Mucosa of descending colon (tissue), 3 donors: ENCODE results near the gene GMDS. TPM values are rescaled to one million over a fixed set of nuclear protein-coding genes. Genes with fewer than 3 reads are reported as not detected.

ENCODE experiments used
- ATAC-seq: fragments of 200-7000 bp; cut with Tn5 transposase; one replicate; pipeline ENCODE4 v1.9.1; 2020; ENCODE audit warnings: mild to moderate bottlenecking, moderate library complexity
- DNase-seq, 3 donors: peaks; one replicate each; pipeline ENCODE4 v3.0.0-alpha.2; 2020
- H3K36me3 ChIP-seq: fragments of 200-600 bp; one replicate; pipeline ENCODE4 v1.8.0; 2021; ENCODE audit warnings: low read depth, mild to moderate bottlenecking
- H3K4me1 ChIP-seq: fragments of 200-600 bp; one replicate; pipeline ENCODE4 v1.8.0; 2021; ENCODE audit warnings: low read depth, mild to moderate bottlenecking
- H3K4me3 ChIP-seq: fragments of 200-600 bp; one replicate; pipeline ENCODE4 v1.8.0; 2021; ENCODE audit warnings: mild to moderate bottlenecking
- H3K9me3 ChIP-seq: fragments of 200-600 bp; one replicate; pipeline ENCODE4 v1.8.0; 2021; ENCODE audit warnings: mild to moderate bottlenecking
- CTCF ChIP-seq: fragments of 200-600 bp; IDR thresholded peaks from one replicate; pipeline ENCODE4 v1.8.0; 2022; ENCODE audit warnings: antibody characterized with exemption, mild to moderate bottlenecking
- intact Hi-C, 2 donors: fragments of 100-400 bp; cut with DNase I in 1 of 2; cut with micrococcal nuclease in 1 of 2; formaldehyde crosslinking; loops; one replicate each; pipeline versions ENCODE4 v1.11.0 to v1.11.1; 2022; cut with DNase I, micrococcal nuclease
- total RNA-seq, 3 donors: library from RNA; stranded (reverse); fragmentation: NEBNext Ultra II Directional in 2 of 3; extraction: Animal tissue kit (Norgen Biotek cat#: 25700) in 2 of 3; gene quantifications; one replicate each; pipeline versions ENCODE4 v1.2.1 to v1.2.4, GENCODE V29; 2021 to 2023
- donor health status: DM: no; HTN: no; CAD: no; lungs with moderate emphysema.
- donor health status: DM: no; HTN: no; CAD: no.
- donor health status: DM: no; HTN: yes; CAD: no.

Gene GMDS
- total RNA-seq, 3 donors from 2014 or later = 68.0 to 228 (median 135) TPM

DNA sequence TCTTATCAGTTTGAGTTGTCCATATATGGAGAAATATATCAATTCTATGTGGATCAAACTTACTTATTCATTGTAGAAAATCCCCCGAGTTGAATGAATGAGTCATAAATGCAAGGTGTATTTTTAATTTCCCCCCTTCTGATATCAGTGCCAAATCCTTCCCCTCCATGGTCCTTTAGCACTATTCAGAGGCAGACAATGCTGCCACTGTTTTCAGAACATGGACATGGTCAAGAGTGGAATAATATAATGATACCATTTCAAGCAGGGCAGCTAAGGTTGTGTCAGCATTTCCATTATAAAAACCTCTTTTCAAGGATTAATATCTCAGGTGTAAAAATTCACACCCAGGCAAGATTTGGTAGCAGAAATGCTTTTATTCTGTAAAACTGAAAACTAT lies 391.6 kb downstream of the GMDS start:
- Histone ChIP-seq H3K9me3 (no peaks in the 10 kb centered on the region), H3K36me3 (no peaks in the 10 kb centered on the region), H3K4me3 (no peak overlapping the region), H3K4me1 (peaks cover 22% of the 10 kb centered on the region)
- intact Hi-C loops = no loop called here
- no peak for DNase-seq
- ATAC-seq = no peak
- no peak for TF ChIP-seq CTCF

DNA sequence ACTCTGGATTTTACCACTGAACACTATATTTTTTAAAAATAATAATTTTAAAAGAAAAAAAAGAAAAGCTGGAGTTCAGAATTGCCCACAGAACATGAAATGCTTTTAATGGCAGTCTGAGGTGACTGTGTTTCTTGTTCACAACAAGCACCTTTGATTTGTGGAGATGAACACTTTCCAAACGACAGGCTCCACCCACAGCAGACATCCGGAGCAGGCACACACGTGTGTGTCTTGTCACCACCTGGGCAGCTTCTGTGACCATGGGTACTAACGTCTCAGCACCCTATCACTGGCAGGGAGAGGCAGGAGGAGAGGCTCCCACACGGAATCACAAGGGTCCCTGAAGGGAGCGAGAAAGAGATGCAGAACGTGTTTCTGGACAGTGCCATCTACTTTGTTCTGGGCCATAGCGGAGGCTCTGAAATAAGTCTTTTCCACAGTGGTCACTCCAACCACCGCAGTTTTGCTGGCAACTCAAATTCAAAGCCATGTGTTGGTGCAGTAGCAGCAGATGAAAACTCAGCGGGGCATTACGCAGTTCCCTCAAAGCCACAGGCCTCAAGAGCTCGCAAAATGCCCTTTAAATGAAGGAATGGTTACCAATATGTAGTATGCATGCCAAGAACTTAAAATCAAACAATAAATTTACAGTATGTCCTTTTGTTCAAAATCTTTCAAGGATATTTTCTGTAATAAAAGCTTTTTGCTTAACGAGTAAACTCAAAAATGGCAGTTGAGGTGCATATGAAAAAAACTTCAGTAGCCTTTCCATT lies 393.5 kb downstream of the GMDS start:
- ATAC-seq (no peak), DNase-seq (no peak)
- Histone ChIP-seq H3K4me3 (no peak overlapping the region), H3K36me3 (no peaks in the 10 kb centered on the region), H3K9me3 (no peaks in the 10 kb centered on the region), H3K4me1 (peaks cover 22% of the 10 kb centered on the region)
- no peak for TF ChIP-seq CTCF
- intact Hi-C loops = no loop called here

DNA sequence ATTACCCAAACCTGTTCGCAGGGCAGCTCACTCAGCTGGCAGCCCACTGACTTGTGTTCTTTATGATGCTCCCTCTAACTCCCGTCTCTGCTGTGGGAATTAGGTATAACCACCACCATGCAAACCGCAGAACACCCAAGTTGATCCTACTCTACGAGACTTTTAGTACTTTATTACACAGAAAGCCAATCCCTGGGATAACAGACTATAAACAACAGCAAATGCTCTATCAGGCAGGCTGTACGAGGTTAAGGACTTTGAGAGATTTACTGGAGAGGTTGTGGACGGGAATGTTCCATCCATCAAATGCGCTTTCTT lies 394.6 kb downstream of the GMDS start:
- TF ChIP-seq CTCF = no peak
- H3K4me1 ChIP-seq = peaks cover 12% of the 10 kb centered on the region
- H3K4me3 ChIP-seq = no peak overlapping the region
- peak in 1 of 3 donors; percentile 13 for DNase-seq
- intact Hi-C loops = no loop called here
- no peaks in the 10 kb centered on the region for H3K9me3 ChIP-seq
- no peaks in the 10 kb centered on the region for H3K36me3 ChIP-seq
- peak; percentile 71 for ATAC-seq

GRCh38 chr6:1850121-1850839 lies 395.1 kb downstream of the GMDS start:
- intact Hi-C loops = no loop called here
- Histone ChIP-seq H3K9me3 (no peaks in the 10 kb centered on the region), H3K4me3 (no peak overlapping the region), H3K4me1 (peaks cover 11% of the 10 kb centered on the region), H3K36me3 (no peaks in the 10 kb centered on the region)
- no peak for TF ChIP-seq CTCF
- ATAC-seq (peak; percentile 62), DNase-seq (no peak)

DNA sequence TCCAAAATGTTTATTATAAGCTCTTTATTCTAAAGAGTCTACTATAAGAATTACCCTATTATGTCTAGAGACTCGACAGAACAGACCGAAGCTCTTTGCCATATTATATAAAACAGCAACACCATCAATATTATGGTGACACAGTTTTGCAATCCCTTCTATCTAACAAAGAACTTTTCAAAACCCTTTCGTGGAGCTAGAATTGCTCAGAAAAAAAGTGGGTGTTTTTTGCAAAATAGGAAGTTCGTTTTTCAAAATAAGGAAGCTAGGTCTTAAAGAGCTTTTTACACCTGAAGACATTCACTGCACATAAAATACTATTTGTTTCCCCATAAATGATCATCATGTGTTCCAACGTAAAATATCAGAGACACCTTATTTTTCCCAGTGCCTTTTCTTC lies 395.7 kb downstream of the GMDS start:
- no peak for DNase-seq
- H3K4me3 ChIP-seq = no peak overlapping the region
- H3K36me3 ChIP-seq = no peaks in the 10 kb centered on the region
- no peaks in the 10 kb centered on the region for H3K9me3 ChIP-seq
- ATAC-seq = no peak
- no peak for TF ChIP-seq CTCF
- intact Hi-C loops = no loop called here
- H3K4me1 ChIP-seq = peaks cover 11% of the 10 kb centered on the region
